GM12864 (cell line): ENCODE data around the gene PHKB.

Experiments
- DNase-seq: peaks from one replicate; pipeline ENCODE4 v3.0.0-alpha.2; 2011; ENCODE audit warnings: low read depth
- H3K4me3 ChIP-seq: 2 replicates; pipeline ENCODE4 v1.5.1; 2011; ENCODE audit warnings: mild to moderate bottlenecking, low read depth, low read length, control low read depth
- CTCF ChIP-seq: IDR thresholded peaks from 2 replicates; pipeline ENCODE4 v1.5.1; 2011; ENCODE audit warnings: low read depth, mild to moderate bottlenecking, moderate library complexity, low read length, control low read depth, inconsistent platforms; ENCODE audit errors: missing control alignments

PHKB gene

GRCh38 chr16:47732523-47733111 is 271.5 kb downstream of the PHKB start:
- no peak for DNase-seq
- no peak overlapping the region for H3K4me3 ChIP-seq
- TF ChIP-seq CTCF, result no peak

GRCh38 chr16:47734081-47734857 is 273.1 kb downstream of the PHKB start:
- no peak for DNase-seq
- no peak for TF ChIP-seq CTCF
- no peak overlapping the region for H3K4me3 ChIP-seq

GRCh38 chr16:47734987-47735594 is 274.0 kb downstream of the PHKB start:
- no peak for TF ChIP-seq CTCF

GRCh38 chr16:47750371-47750770 is 289.2 kb downstream of the PHKB start:
- TF ChIP-seq CTCF, result no peak

More at GRCh38 chr16:47734987-47735594, 274.0 kb downstream of the PHKB start:
- no peak overlapping the region for H3K4me3 ChIP-seq
- no peak for DNase-seq

More at GRCh38 chr16:47750371-47750770, 289.2 kb downstream of the PHKB start:
- no peak overlapping the region for H3K4me3 ChIP-seq
- DNase-seq, result no peak
